ENCODE measurements around the gene RBM28. TPM values are rescaled to one million over a fixed set of nuclear protein-coding genes. Genes with fewer than 3 reads are reported as not detected.

RBM28 gene
- total RNA-seq, 2 donors from 2014 or later, result 12.7 to 15.1 TPM

GRCh38 chr7:128351296-128352152, 7.8 kb upstream of the RBM28 start:
- H3K27ac ChIP-seq, result no peak overlapping the region

GRCh38 chr7:128350708-128351295, 7.1 kb upstream of the RBM28 start:
- Histone ChIP-seq H3K4me3 (peak overlapping the region in 1 of 2 donors; percentile 42), H3K9me3 (no peaks in the 10 kb centered on the region), H3K27me3 (no peaks in the 10 kb centered on the region), H3K36me3 (no peaks in the 10 kb centered on the region), H3K27ac (no peak overlapping the region), H3K4me1 (peaks cover 0 to 12% of the 10 kb centered on the region in 2 donors)
- no peak for DNase-seq (ENCODE audit: low spot score)
- no peak for TF ChIP-seq CTCF (IDR thresholded peaks at IDR 0.05)

More at GRCh38 chr7:128351296-128352152, 7.8 kb upstream of the RBM28 start:
- DNase-seq (ENCODE audit: low spot score), result no peak
- no peaks in the 10 kb centered on the region for H3K36me3 ChIP-seq
- no peaks in the 10 kb centered on the region for H3K9me3 ChIP-seq
- peak overlapping the region in 1 of 2 donors; percentile 42 for H3K4me3 ChIP-seq
- no peaks in the 10 kb centered on the region for H3K27me3 ChIP-seq
- no peak for TF ChIP-seq CTCF (IDR thresholded peaks at IDR 0.05)
- H3K4me1 ChIP-seq, result peaks cover 0 to 12% of the 10 kb centered on the region in 2 donors

GRCh38 chr7:128349466-128349825, 5.7 kb upstream of the RBM28 start:
- DNase-seq (ENCODE audit: low spot score), result no peak
- Histone ChIP-seq H3K27me3 (no peaks in the 10 kb centered on the region), H3K36me3 (no peaks in the 10 kb centered on the region), H3K4me1 (peaks cover 0 to 12% of the 10 kb centered on the region in 2 donors), H3K4me3 (no peak overlapping the region), H3K27ac (no peak overlapping the region), H3K9me3 (no peaks in the 10 kb centered on the region)
- no peak for TF ChIP-seq CTCF (IDR thresholded peaks at IDR 0.05)

GRCh38 chr7:128347647-128348097, 4.0 kb upstream of the RBM28 start:
- H3K9me3 ChIP-seq, result no peaks in the 10 kb centered on the region
- H3K27me3 ChIP-seq, result no peaks in the 10 kb centered on the region
- peaks cover 0 to 17% of the 10 kb centered on the region in 2 donors for H3K4me1 ChIP-seq
- no peak overlapping the region for H3K4me3 ChIP-seq
- no peak for DNase-seq (ENCODE audit: low spot score)
- TF ChIP-seq CTCF (IDR thresholded peaks at IDR 0.05), result peak; percentile 45 to 77
- no peak overlapping the region for H3K27ac ChIP-seq
- no peaks in the 10 kb centered on the region for H3K36me3 ChIP-seq

GRCh38 chr7:128344431-128344774, 695 bp upstream of the RBM28 start:
- Histone ChIP-seq H3K36me3 (no peaks in the 10 kb centered on the region), H3K27ac (no peak overlapping the region), H3K9me3 (no peaks in the 10 kb centered on the region), H3K27me3 (no peaks in the 10 kb centered on the region), H3K4me1 (peaks cover 0 to 22% of the 10 kb centered on the region in 2 donors), H3K4me3 (no peak overlapping the region)
- no peak for DNase-seq (ENCODE audit: low spot score)
- no peak for TF ChIP-seq CTCF (IDR thresholded peaks at IDR 0.05)

Measured in right atrium auricular region (tissue), 2 donors.